Lung (tissue), 12 donors: ENCODE measurements around the gene NEUROD4. TPM values are rescaled to one million over a fixed set of nuclear protein-coding genes. Genes with fewer than 3 reads are reported as not detected.

Experiments
- ATAC-seq: fragments of 200-7000 bp; cut with Tn5 transposase; one replicate; pipeline ENCODE4 v1.9.1; 2020; ENCODE audit warnings: moderate number of reproducible peaks; ENCODE audit not compliant: insufficient read depth, low FRiP score
- DNase-seq, 3 donors: peaks; one replicate each; pipeline ENCODE4 v3.0.0-alpha.2; 2013 to 2017
- H3K27ac ChIP-seq, 2 donors: one replicate each; pipeline ENCODE4 v1.5.1; 2013; ENCODE audit warnings: mild to moderate bottlenecking in 2 of 2, moderate library complexity in 2 of 2, control low read depth in 1 of 2, inconsistent platforms in 1 of 2, low read depth in 1 of 2, low read length in 1 of 2
- H3K27me3 ChIP-seq, 3 donors: one replicate each; pipeline ENCODE4 v1.5.1; 2013; ENCODE audit warnings: low read length in 2 of 3; ENCODE audit not compliant: control insufficient read depth in 3 of 3, insufficient read depth in 3 of 3
- H3K36me3 ChIP-seq, 4 donors: one replicate each; pipeline ENCODE4 v1.5.1; 2013; ENCODE audit warnings: low read length in 4 of 4, mild to moderate bottlenecking in 1 of 4, moderate library complexity in 1 of 4; ENCODE audit not compliant: control insufficient read depth in 4 of 4, insufficient read depth in 4 of 4
- H3K4me1 ChIP-seq, 5 donors: one replicate each; pipeline ENCODE4 v1.5.1; 2013; ENCODE audit warnings: low read length in 5 of 5, mild to moderate bottlenecking in 2 of 5, moderate library complexity in 1 of 5; ENCODE audit not compliant: control insufficient read depth in 5 of 5, insufficient read depth in 5 of 5
- H3K4me3 ChIP-seq: one replicate; pipeline ENCODE4 v1.5.1; 2013; ENCODE audit warnings: mild to moderate bottlenecking, control low read depth, moderate library complexity
- H3K9ac ChIP-seq, 2 donors: one replicate each; pipeline ENCODE4 v1.5.1; 2013; ENCODE audit warnings: low read length in 2 of 2, control low read depth in 1 of 2; ENCODE audit not compliant: insufficient read depth in 1 of 2
- H3K9me3 ChIP-seq, 4 donors: one replicate each; pipeline ENCODE4 v1.5.1; 2013; ENCODE audit warnings: low read length in 3 of 4, mild to moderate bottlenecking in 1 of 4, moderate library complexity in 1 of 4; ENCODE audit not compliant: control insufficient read depth in 4 of 4, insufficient read depth in 3 of 4
- CTCF ChIP-seq: IDR thresholded peaks from 2 replicates; pipeline ENCODE4 v1.5.1; 2012; ENCODE audit warnings: mild to moderate bottlenecking; ENCODE audit errors: control extremely low read depth, extremely low read depth
- WGBS, 2 donors: extraction: QIAGEN DNeasy Blood & Tissue Kit; methylation state at CpG; one replicate each; pipeline ENCODE4 v1.1.7; 2013; 5-methylcytosine and 5-hydroxymethylcytosine counted together
- polyA plus RNA-seq, 2 donors: library from polyadenylated mRNA; stranded (reverse); fragments of 200-250 nt; gene quantifications; one replicate each; pipeline ENCODE4 v1.2.1, GENCODE V29; 2013
- total RNA-seq, 2 donors: library from RNA; depleted of rRNA in 1 of 2; stranded (reverse); fragments of >200 nt in 1 of 2; gene quantifications; one replicate each; pipeline ENCODE4 v1.2.1, GENCODE V29; 2014 to 2021
- donor health status: control.
- donor health status: control.
- donor health status: Bipolar disorder and iron deficiency.
- donor health status: healthy.
- donor health status: DM: yes; HTN: yes; CAD: no.

NEUROD4 gene
- total and polyA plus RNA-seq, 4 donors: not detected

GRCh38 chr12:55073043-55074022 lies 53.6 kb downstream of the NEUROD4 start:
- TF ChIP-seq CTCF: peak; percentile 75
- ATAC-seq: peak; percentile 72
- Histone ChIP-seq H3K9ac (no peak overlapping the region), H3K27ac (no peak overlapping the region), H3K4me1 (no peaks in the 10 kb centered on the region), H3K9me3 (no peaks in the 10 kb centered on the region), H3K4me3 (no peak overlapping the region), H3K27me3 (no peaks in the 10 kb centered on the region), H3K36me3 (no peaks in the 10 kb centered on the region)
- peak; percentile 68 to 84 (median 76) for DNase-seq
- WGBS, 2 donors: 38 to 43% methylated on average over 8 of the region's 8 CpGs

- no peaks in the 10 kb centered on the region for H3K4me1 ChIP-seq
- H3K9me3 ChIP-seq: peaks cover 0 to 5% (median 0%) of the 10 kb centered on the region in 4 donors
- no peaks in the 10 kb centered on the region for H3K27me3 ChIP-seq
- 17 to 40% methylated on average over 3 of the region's 3 CpGs for WGBS, 2 donors
- no peaks in the 10 kb centered on the region for H3K36me3 ChIP-seq
- no peak overlapping the region for H3K27ac ChIP-seq
- ATAC-seq (no peak), DNase-seq (peak in 2 of 3 donors; percentile 9 to 13)
- TF ChIP-seq CTCF: no peak
- H3K4me3 ChIP-seq: no peak overlapping the region
- no peak overlapping the region for H3K9ac ChIP-seq
Measured at GRCh38 chr12:55074806-55075205, 55.0 kb downstream of the NEUROD4 start.

Other genes starting within 250 kb of the NEUROD4 start
- 1 to 10 TPM in 1 of 2 donors, not detected in 1; 1.5 TPM for gene MUCL1, start 165.5 kb upstream of the NEUROD4 start, total RNA-seq
- gene MUCL1, start 165.5 kb upstream of the NEUROD4 start, polyA plus RNA-seq: 10 to 100 TPM in 1 of 2 donors, 1 to 10 TPM in 1; 2.4 to 84.1 TPM
- gene TESPA1, start 35.2 kb upstream of the NEUROD4 start, total RNA-seq: 1 to 10 TPM; 1.3 to 3.1 TPM
- gene TESPA1, start 35.2 kb upstream of the NEUROD4 start, polyA plus RNA-seq: 1 to 10 TPM in 1 of 2 donors, under 1 TPM in 1; 0.73 to 2.2 TPM
- gene OR9K2, start 106.4 kb downstream of the NEUROD4 start, total RNA-seq: not detected
- not detected for gene OR9K2, start 106.4 kb downstream of the NEUROD4 start, polyA plus RNA-seq
- not detected for gene OR10A7, start 201.1 kb downstream of the NEUROD4 start, total RNA-seq
- gene OR10A7, start 201.1 kb downstream of the NEUROD4 start, polyA plus RNA-seq: not detected
- not detected for gene OR6C74, start 224.6 kb downstream of the NEUROD4 start, total RNA-seq
- not detected for gene OR6C74, start 224.6 kb downstream of the NEUROD4 start, polyA plus RNA-seq